HepG2 (cell line): ENCODE results near the gene TRIM27.

Experiments used
- ETV5 ChIP-seq: IDR thresholded peaks from 2 replicates; pipeline ENCODE4 v1.6.1; 2018; ENCODE audit warnings: missing biosample characterization, missing genetic modification reagents, inconsistent platforms, borderline replicate concordance
- TBP ChIP-seq: sonication (generic); formaldehyde crosslinking; IDR thresholded peaks from 2 replicates; pipeline ENCODE4 v1.5.0; 2020; ENCODE audit warnings: missing genetic modification reagents
- ZNF350 ChIP-seq: sonication (generic); formaldehyde crosslinking; IDR thresholded peaks from 2 replicates; pipeline ENCODE4 v1.4.0; 2020; ENCODE audit warnings: mild to moderate bottlenecking, low read depth, missing genetic modification reagents, borderline replicate concordance
- ZNF558 ChIP-seq: sonication (generic); formaldehyde crosslinking; IDR thresholded peaks from 2 replicates; pipeline ENCODE4 v1.9.0; 2022; ENCODE audit warnings: mild to moderate bottlenecking, missing genetic modification reagents, borderline replicate concordance
- ZNF678 ChIP-seq: sonication (generic); formaldehyde crosslinking; IDR thresholded peaks from 2 replicates; pipeline ENCODE4 v1.4.0; 2020; ENCODE audit warnings: mild to moderate bottlenecking, missing genetic modification reagents
- TF ChIP-seq, protein P1 (sequence below): IDR thresholded peaks from 2 replicates; pipeline ENCODE4 v1.6.1; 2016
- TF ChIP-seq, protein P2 (sequence below): sonication (generic); formaldehyde crosslinking; IDR thresholded peaks from 2 replicates; pipeline ENCODE4 v1.5.1; 2020; ENCODE audit warnings: missing genetic modification reagents, mild to moderate bottlenecking, borderline replicate concordance
- TF ChIP-seq, protein P3 (sequence below): sonication (generic); formaldehyde crosslinking; IDR thresholded peaks from 2 replicates; pipeline ENCODE4 v1.5.0; 2020; ENCODE audit warnings: mild to moderate bottlenecking, missing genetic modification reagents, moderate library complexity

DNA sequence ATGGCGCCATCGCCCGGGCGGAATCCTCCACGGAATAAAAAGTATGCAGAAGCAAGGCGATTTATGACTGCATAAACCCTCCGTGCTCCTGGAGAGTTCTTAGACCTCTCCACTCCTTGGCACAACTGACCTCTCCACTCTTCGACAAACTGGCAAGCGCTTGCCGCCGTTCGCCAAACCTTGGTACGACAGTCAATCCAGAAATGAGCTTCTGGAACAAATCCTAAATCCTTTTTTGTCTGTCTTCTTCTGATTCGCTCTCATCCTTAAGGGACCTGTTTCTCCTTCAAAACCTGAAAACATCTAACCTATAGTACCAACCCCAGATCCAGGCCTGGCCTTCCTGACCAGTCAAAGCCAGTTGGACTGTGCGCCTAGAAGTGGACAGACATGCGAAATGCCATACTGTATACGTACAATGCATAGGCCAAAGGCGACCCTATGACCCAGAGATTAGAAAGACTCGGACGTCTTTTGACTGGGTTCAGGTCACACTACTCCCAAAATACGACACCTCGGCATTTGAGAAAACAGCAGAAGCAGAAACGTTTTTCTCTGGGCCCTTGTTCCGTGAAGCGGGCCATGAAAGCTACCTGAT, 59.4 kb downstream of the TRIM27 start:
- no peak for TF ChIP-seq ZNF678
- TF ChIP-seq TBP, result no peak
- no peak for TF ChIP-seq ZNF558 (CRISPR knock-in tag)
- TF ChIP-seq, protein P1, sequence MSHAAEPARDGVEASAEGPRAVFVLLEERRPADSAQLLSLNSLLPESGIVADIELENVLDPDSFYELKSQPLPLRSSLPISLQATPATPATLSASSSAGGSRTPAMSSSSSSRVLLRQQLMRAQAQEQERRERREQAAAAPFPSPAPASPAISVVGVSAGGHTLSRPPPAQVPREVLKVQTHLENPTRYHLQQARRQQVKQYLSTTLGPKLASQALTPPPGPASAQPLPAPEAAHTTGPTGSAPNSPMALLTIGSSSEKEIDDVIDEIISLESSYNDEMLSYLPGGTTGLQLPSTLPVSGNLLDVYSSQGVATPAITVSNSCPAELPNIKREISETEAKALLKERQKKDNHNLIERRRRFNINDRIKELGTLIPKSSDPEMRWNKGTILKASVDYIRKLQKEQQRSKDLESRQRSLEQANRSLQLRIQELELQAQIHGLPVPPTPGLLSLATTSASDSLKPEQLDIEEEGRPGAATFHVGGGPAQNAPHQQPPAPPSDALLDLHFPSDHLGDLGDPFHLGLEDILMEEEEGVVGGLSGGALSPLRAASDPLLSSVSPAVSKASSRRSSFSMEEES (CRISPR knock-in tag), result no peak
- TF ChIP-seq, protein P2, sequence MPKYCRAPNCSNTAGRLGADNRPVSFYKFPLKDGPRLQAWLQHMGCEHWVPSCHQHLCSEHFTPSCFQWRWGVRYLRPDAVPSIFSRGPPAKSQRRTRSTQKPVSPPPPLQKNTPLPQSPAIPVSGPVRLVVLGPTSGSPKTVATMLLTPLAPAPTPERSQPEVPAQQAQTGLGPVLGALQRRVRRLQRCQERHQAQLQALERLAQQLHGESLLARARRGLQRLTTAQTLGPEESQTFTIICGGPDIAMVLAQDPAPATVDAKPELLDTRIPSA (CRISPR knock-in tag), result no peak
- no peak for TF ChIP-seq ETV5
- TF ChIP-seq, protein P3, sequence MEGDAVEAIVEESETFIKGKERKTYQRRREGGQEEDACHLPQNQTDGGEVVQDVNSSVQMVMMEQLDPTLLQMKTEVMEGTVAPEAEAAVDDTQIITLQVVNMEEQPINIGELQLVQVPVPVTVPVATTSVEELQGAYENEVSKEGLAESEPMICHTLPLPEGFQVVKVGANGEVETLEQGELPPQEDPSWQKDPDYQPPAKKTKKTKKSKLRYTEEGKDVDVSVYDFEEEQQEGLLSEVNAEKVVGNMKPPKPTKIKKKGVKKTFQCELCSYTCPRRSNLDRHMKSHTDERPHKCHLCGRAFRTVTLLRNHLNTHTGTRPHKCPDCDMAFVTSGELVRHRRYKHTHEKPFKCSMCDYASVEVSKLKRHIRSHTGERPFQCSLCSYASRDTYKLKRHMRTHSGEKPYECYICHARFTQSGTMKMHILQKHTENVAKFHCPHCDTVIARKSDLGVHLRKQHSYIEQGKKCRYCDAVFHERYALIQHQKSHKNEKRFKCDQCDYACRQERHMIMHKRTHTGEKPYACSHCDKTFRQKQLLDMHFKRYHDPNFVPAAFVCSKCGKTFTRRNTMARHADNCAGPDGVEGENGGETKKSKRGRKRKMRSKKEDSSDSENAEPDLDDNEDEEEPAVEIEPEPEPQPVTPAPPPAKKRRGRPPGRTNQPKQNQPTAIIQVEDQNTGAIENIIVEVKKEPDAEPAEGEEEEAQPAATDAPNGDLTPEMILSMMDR (CRISPR knock-in tag), result peak; percentile 66; the same call in 1 of the 2 replicates
- TF ChIP-seq ZNF350, result no peak
